ENCODE measurements around the gene MAP3K15.

DNA sequence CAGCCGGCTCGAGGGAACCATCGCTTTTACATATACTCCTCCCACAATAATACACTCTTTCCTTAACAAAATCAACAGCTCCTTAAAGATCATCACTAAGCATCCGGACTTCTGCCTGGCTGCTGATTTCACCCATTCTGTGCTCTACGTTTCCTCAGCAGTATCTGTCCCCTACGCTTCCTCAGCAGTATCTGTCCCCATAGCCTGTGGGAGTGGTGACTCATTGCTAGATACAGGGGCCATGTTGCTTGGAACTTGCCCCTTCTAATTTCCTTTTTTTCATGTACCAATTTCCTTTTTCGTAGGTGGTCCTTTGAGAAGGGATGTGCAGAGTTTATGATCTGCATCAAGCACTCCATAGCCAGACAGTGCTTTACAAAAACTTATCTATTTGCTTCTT is 18.6 kb downstream of the MAP3K15 start:
- TF ChIP-seq, protein P1, sequence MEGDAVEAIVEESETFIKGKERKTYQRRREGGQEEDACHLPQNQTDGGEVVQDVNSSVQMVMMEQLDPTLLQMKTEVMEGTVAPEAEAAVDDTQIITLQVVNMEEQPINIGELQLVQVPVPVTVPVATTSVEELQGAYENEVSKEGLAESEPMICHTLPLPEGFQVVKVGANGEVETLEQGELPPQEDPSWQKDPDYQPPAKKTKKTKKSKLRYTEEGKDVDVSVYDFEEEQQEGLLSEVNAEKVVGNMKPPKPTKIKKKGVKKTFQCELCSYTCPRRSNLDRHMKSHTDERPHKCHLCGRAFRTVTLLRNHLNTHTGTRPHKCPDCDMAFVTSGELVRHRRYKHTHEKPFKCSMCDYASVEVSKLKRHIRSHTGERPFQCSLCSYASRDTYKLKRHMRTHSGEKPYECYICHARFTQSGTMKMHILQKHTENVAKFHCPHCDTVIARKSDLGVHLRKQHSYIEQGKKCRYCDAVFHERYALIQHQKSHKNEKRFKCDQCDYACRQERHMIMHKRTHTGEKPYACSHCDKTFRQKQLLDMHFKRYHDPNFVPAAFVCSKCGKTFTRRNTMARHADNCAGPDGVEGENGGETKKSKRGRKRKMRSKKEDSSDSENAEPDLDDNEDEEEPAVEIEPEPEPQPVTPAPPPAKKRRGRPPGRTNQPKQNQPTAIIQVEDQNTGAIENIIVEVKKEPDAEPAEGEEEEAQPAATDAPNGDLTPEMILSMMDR (IDR thresholded peaks at IDR 0.05) = no peak
- TF ChIP-seq POLR2A (IDR thresholded peaks at IDR 0.05) = no peak
